ENCODE results near the gene APOL1.

APOL1 gene

DNA sequence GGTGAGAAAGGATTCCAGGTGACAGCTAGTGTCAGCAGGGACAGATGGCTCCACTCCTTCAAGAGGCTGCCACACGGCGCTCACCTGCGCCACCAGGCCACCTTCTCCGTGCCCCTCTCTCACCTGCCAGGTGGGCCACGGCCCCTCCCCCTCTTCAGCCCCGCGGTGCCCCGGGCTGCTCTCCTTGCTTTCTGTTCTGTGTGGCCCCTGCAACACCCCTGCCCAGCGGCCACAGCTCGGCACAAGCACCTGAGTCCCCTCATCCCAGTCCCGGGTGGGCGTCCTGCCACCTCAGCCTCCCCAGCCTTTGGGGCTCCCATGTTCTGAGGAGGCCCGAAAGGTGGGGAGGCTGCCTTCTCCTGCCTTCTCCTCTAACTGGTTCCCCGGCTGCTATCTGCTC is 46.4 kb downstream of the APOL1 start:
- no peak overlapping the region for H3K9ac ChIP-seq (ENCODE audit: low read length)
- no peak overlapping the region for H3K4me3 ChIP-seq (ENCODE audit: low read length)
- H3K36me3 ChIP-seq (ENCODE audit: control insufficient read depth, low read depth, low read length): peaks cover 94% of the 10 kb centered on the region
- H3K27me3 ChIP-seq (ENCODE audit: control insufficient read depth, insufficient read depth, low read length): no peaks in the 10 kb centered on the region
- H3K4me1 ChIP-seq (ENCODE audit: control insufficient read depth, low read depth, low read length): no peaks in the 10 kb centered on the region
- H3K27ac ChIP-seq (ENCODE audit: low read length): no peak overlapping the region
- no peaks in the 10 kb centered on the region for H3K9me3 ChIP-seq (ENCODE audit: control insufficient read depth, low read depth, low read length)

- H3K9ac ChIP-seq (ENCODE audit: low read length): no peak overlapping the region
- no peaks in the 10 kb centered on the region for H3K9me3 ChIP-seq (ENCODE audit: control insufficient read depth, low read depth, low read length)
- H3K4me1 ChIP-seq (ENCODE audit: control insufficient read depth, low read depth, low read length): no peaks in the 10 kb centered on the region
- H3K27ac ChIP-seq (ENCODE audit: low read length): no peak overlapping the region
- H3K4me3 ChIP-seq (ENCODE audit: low read length): no peak overlapping the region
- peaks cover 94% of the 10 kb centered on the region for H3K36me3 ChIP-seq (ENCODE audit: control insufficient read depth, low read depth, low read length)
- H3K27me3 ChIP-seq (ENCODE audit: control insufficient read depth, insufficient read depth, low read length): no peaks in the 10 kb centered on the region
Observed at GRCh38 chr22:36299911-36300310, 47.0 kb downstream of the APOL1 start.

DNA sequence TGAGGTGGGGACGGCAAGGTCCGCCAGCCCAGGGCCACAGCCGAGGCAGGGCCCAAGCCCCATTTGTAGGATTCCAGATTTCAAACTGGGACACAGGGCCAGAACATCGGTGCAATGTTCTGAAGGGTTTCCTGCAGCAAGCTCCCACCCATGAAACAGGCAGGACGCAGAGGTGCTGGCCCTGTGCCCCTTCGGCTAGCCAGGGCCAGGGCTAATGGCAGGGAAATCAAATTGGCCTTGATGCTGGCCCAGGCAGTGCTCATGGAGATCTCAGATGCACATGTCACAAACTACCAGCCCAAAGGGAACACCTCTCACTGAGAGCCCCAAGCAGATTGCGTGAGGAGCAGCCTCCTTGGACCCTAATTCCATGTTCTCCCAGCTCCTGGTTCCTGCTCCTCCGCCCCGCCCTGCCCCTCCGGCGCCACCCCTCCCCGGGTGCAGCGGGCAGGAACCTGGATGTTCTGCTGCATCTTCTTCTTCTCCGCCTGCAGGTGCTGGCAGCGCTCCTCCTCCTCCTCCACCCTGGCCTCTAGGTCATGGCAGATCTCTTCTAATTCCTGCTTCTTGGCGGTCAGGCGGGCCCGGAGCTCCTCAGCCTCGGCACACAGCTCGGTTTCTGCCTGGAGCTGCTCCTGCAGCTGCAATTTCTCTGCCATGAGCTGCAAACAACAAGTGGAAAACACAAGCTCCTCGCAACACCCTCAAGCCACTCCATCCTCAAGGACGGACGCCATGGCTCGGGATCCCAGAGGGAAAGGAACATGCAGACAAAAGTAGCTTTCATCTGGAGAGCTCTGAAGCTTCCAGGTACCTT is 47.7 kb downstream of the APOL1 start:
- H3K4me1 ChIP-seq (ENCODE audit: control insufficient read depth, low read depth, low read length): no peaks in the 10 kb centered on the region
- H3K9ac ChIP-seq (ENCODE audit: low read length): no peak overlapping the region
- no peak overlapping the region for H3K4me3 ChIP-seq (ENCODE audit: low read length)
- no peaks in the 10 kb centered on the region for H3K9me3 ChIP-seq (ENCODE audit: control insufficient read depth, low read depth, low read length)
- no peak overlapping the region for H3K27ac ChIP-seq (ENCODE audit: low read length)
- H3K36me3 ChIP-seq (ENCODE audit: control insufficient read depth, low read depth, low read length): peaks cover 94% of the 10 kb centered on the region
- no peaks in the 10 kb centered on the region for H3K27me3 ChIP-seq (ENCODE audit: control insufficient read depth, insufficient read depth, low read length)

DNA sequence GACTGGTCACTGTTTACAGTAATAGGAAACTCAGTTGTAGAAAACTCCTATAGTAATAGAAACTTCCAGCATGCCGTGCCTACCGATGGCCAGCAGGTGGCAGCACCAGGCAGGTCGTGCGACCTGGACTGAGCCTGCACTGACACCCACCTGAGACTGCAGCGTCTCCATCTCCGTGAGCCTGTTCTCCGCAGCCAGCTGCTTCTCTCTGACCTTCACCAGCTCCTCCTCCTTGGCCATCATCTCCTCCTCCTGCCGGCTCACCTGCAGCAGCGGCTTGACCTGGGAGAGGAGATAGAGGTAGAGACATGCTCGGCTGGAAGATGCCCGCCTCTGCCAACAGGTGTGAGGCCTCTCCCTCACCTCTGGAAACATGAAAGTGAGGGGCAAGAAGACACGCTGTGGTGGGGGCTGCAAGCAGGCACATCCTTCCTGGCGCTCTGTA is 48.5 kb downstream of the APOL1 start:
- no peaks in the 10 kb centered on the region for H3K27me3 ChIP-seq (ENCODE audit: control insufficient read depth, insufficient read depth, low read length)
- no peak overlapping the region for H3K27ac ChIP-seq (ENCODE audit: low read length)
- H3K4me1 ChIP-seq (ENCODE audit: control insufficient read depth, low read depth, low read length): no peaks in the 10 kb centered on the region
- no peak overlapping the region for H3K9ac ChIP-seq (ENCODE audit: low read length)
- H3K4me3 ChIP-seq (ENCODE audit: low read length): no peak overlapping the region
- no peaks in the 10 kb centered on the region for H3K9me3 ChIP-seq (ENCODE audit: control insufficient read depth, low read depth, low read length)
- H3K36me3 ChIP-seq (ENCODE audit: control insufficient read depth, low read depth, low read length): peaks cover 94% of the 10 kb centered on the region

GRCh38 chr22:36301851-36302250 is 48.9 kb downstream of the APOL1 start:
- no peak overlapping the region for H3K4me3 ChIP-seq (ENCODE audit: low read length)
- no peak overlapping the region for H3K27ac ChIP-seq (ENCODE audit: low read length)
- H3K9ac ChIP-seq (ENCODE audit: low read length): no peak overlapping the region
- no peaks in the 10 kb centered on the region for H3K9me3 ChIP-seq (ENCODE audit: control insufficient read depth, low read depth, low read length)
- H3K36me3 ChIP-seq (ENCODE audit: control insufficient read depth, low read depth, low read length): peaks cover 94% of the 10 kb centered on the region
- H3K4me1 ChIP-seq (ENCODE audit: control insufficient read depth, low read depth, low read length): no peaks in the 10 kb centered on the region
- H3K27me3 ChIP-seq (ENCODE audit: control insufficient read depth, insufficient read depth, low read length): no peaks in the 10 kb centered on the region

DNA sequence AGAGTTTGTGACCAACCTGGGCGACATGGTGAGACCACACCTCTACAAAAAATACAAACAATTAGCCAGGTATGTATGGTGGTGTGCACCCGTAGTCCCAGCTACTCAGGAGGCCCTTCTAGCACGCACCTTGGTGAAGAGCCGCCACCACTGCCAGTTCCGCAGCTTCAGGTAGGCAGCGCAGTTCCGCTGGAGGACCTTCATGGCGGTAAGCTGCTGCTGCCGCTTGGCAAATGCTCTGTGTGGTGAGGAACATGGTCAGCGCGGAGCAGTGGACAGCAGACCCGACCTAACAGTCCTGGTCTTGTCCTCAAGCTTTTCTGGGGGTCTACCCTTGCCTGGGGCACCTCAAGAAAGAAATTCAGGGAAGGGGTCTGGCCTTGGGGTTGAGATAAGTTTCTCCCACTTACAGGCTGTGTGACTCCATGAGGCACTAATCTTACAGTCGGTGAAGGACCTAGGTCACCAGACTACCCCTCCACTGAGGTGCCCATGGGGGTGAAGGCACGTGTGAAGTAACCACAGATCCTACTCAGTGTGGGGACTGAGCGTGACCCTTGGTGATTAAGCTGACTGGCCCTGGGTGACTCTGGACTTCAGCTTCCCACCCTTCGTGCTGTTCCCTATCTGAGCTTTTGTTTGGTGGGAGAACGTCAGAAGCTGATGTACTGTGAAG is 49.6 kb downstream of the APOL1 start:
- Histone ChIP-seq H3K4me3 (ENCODE audit: low read length) (no peak overlapping the region), H3K27me3 (ENCODE audit: control insufficient read depth, insufficient read depth, low read length) (no peaks in the 10 kb centered on the region), H3K36me3 (ENCODE audit: control insufficient read depth, low read depth, low read length) (peaks cover 93% of the 10 kb centered on the region), H3K9ac (ENCODE audit: low read length) (no peak overlapping the region), H3K9me3 (ENCODE audit: control insufficient read depth, low read depth, low read length) (no peaks in the 10 kb centered on the region), H3K27ac (ENCODE audit: low read length) (no peak overlapping the region), H3K4me1 (ENCODE audit: control insufficient read depth, low read depth, low read length) (no peaks in the 10 kb centered on the region)

DNA sequence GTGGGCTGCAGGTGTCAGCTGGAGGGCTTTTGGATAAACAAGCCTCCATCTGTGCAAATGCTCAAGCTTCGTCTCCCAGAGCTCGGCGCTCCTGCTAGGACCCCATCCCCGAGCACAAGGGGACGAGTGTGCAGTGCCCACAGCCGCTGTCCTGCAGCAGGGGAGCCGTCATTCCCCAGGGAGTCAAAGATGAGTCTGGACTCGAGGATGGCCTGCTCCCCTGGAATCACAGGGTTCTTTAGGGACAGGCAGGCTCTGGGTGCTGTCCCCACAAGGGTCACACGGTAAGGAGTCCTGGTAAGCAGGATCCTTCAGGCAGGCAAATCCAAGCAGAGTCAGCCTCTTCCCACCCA is 50.2 kb downstream of the APOL1 start:
- H3K9me3 ChIP-seq (ENCODE audit: control insufficient read depth, low read depth, low read length): no peaks in the 10 kb centered on the region
- no peaks in the 10 kb centered on the region for H3K4me1 ChIP-seq (ENCODE audit: control insufficient read depth, low read depth, low read length)
- no peak overlapping the region for H3K9ac ChIP-seq (ENCODE audit: low read length)
- no peaks in the 10 kb centered on the region for H3K27me3 ChIP-seq (ENCODE audit: control insufficient read depth, insufficient read depth, low read length)
- H3K36me3 ChIP-seq (ENCODE audit: control insufficient read depth, low read depth, low read length): peaks cover 92% of the 10 kb centered on the region
- H3K4me3 ChIP-seq (ENCODE audit: low read length): no peak overlapping the region
- H3K27ac ChIP-seq (ENCODE audit: low read length): no peak overlapping the region

DNA sequence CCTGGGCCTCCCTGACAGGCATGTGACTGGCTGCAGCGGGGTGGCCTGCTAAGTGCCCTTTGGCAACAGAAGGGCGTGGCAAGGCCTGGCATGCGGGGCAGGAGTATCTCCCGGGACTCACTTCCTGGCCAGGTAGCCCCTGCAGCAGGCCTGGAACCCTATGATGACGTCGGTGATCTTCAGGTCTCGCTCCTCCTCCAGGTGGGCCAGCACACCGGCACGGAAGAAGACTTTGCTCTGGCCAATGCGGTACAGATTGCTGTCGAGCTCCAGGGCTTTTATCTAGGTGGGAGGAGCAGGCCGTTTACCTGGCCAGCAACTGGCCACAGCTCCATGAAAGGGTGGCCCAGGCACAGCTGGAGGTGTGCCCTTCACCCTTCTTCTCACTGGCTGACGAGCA is 50.9 kb downstream of the APOL1 start:
- H3K27me3 ChIP-seq (ENCODE audit: control insufficient read depth, insufficient read depth, low read length): no peaks in the 10 kb centered on the region
- no peaks in the 10 kb centered on the region for H3K9me3 ChIP-seq (ENCODE audit: control insufficient read depth, low read depth, low read length)
- H3K4me1 ChIP-seq (ENCODE audit: control insufficient read depth, low read depth, low read length): no peaks in the 10 kb centered on the region
- H3K27ac ChIP-seq (ENCODE audit: low read length): no peak overlapping the region
- H3K36me3 ChIP-seq (ENCODE audit: control insufficient read depth, low read depth, low read length): peaks cover 87% of the 10 kb centered on the region
- no peak overlapping the region for H3K4me3 ChIP-seq (ENCODE audit: low read length)
- H3K9ac ChIP-seq (ENCODE audit: low read length): no peak overlapping the region

- Histone ChIP-seq H3K4me1 (ENCODE audit: control insufficient read depth, low read depth, low read length) (no peaks in the 10 kb centered on the region), H3K9ac (ENCODE audit: low read length) (no peak overlapping the region), H3K9me3 (ENCODE audit: control insufficient read depth, low read depth, low read length) (no peaks in the 10 kb centered on the region), H3K27me3 (ENCODE audit: control insufficient read depth, insufficient read depth, low read length) (no peaks in the 10 kb centered on the region), H3K36me3 (ENCODE audit: control insufficient read depth, low read depth, low read length) (peaks cover 87% of the 10 kb centered on the region), H3K27ac (ENCODE audit: low read length) (no peak overlapping the region), H3K4me3 (ENCODE audit: low read length) (no peak overlapping the region)
Observed at GRCh38 chr22:36304429-36304828, 51.5 kb downstream of the APOL1 start.

GRCh38 chr22:36305813-36306212 is 52.9 kb downstream of the APOL1 start:
- peaks cover 85% of the 10 kb centered on the region for H3K36me3 ChIP-seq (ENCODE audit: control insufficient read depth, low read depth, low read length)
- H3K27ac ChIP-seq (ENCODE audit: low read length): no peak overlapping the region
- no peaks in the 10 kb centered on the region for H3K27me3 ChIP-seq (ENCODE audit: control insufficient read depth, insufficient read depth, low read length)
- H3K4me1 ChIP-seq (ENCODE audit: control insufficient read depth, low read depth, low read length): no peaks in the 10 kb centered on the region
- H3K9ac ChIP-seq (ENCODE audit: low read length): no peak overlapping the region
- no peak overlapping the region for H3K4me3 ChIP-seq (ENCODE audit: low read length)
- H3K9me3 ChIP-seq (ENCODE audit: control insufficient read depth, low read depth, low read length): no peaks in the 10 kb centered on the region

- H3K36me3 ChIP-seq (ENCODE audit: control insufficient read depth, low read depth, low read length): peaks cover 85% of the 10 kb centered on the region
Observed at GRCh38 chr22:36306227-36306626, 53.3 kb downstream of the APOL1 start.

DNA sequence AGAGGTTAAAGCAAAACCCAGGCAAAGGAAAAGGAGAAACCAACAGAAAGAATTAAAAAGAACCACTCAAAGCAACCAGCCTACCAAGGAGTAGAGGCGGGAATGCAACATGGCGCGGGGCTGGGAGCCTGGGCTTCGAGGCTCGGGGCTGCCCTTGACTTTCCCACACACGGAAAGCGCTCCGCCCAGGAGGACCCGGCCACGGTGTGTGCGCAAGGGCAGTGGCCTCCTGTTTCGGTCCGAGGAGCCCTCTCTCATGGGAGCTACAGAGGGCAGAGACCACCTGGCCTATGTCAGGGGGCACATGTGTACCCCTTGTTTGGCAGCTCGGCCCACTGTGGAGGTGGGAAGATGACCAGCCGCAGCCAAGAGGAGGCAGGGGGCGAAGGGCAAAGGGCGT is 55.9 kb downstream of the APOL1 start:
- H3K4me3 ChIP-seq (ENCODE audit: low read length): no peak overlapping the region
- no peak overlapping the region for H3K27ac ChIP-seq (ENCODE audit: low read length)
- no peaks in the 10 kb centered on the region for H3K4me1 ChIP-seq (ENCODE audit: control insufficient read depth, low read depth, low read length)
- H3K9me3 ChIP-seq (ENCODE audit: control insufficient read depth, low read depth, low read length): no peaks in the 10 kb centered on the region
- no peak overlapping the region for H3K9ac ChIP-seq (ENCODE audit: low read length)
- H3K27me3 ChIP-seq (ENCODE audit: control insufficient read depth, insufficient read depth, low read length): no peaks in the 10 kb centered on the region
- H3K36me3 ChIP-seq (ENCODE audit: control insufficient read depth, low read depth, low read length): peaks cover 88% of the 10 kb centered on the region

More at GRCh38 chr22:36306227-36306626, 53.3 kb downstream of the APOL1 start:
- Histone ChIP-seq H3K27ac (ENCODE audit: low read length) (no peak overlapping the region), H3K9ac (ENCODE audit: low read length) (no peak overlapping the region), H3K4me1 (ENCODE audit: control insufficient read depth, low read depth, low read length) (no peaks in the 10 kb centered on the region), H3K27me3 (ENCODE audit: control insufficient read depth, insufficient read depth, low read length) (no peaks in the 10 kb centered on the region), H3K9me3 (ENCODE audit: control insufficient read depth, low read depth, low read length) (no peaks in the 10 kb centered on the region), H3K4me3 (ENCODE audit: low read length) (no peak overlapping the region)

Data from iPS-18a (cell line).